OCI-LY7 (cell line): Measurements from ENCODE around the gene GPR142. TPM values are rescaled to one million over a fixed set of nuclear protein-coding genes. Genes with fewer than 3 reads are reported as not detected.
A peak's percentile ranks its signal among the peaks of the same experiment; 100 is the strongest.

ENCODE experiments used
- BruUV-seq: library from RNA; stranded (reverse); fragments of 400-500 nt; replicated peaks from 2 replicates; lab custom pipeline; 2021; lab: Mats Ljungman, UMichigan
- CTCF ChIA-PET: fragments of 300-600 bp; sonication (Branson Sonifier 250); formaldehyde crosslinking; loops from one replicate; lab custom pipeline; 2022; ENCODE audit warnings: antibody characterized with exemption; ENCODE audit not compliant: unreplicated experiment; lab: Charles Lee
- POLR2A ChIA-PET: fragments of 300-600 bp; sonication (Branson Sonifier 250); formaldehyde crosslinking; loops from one replicate; lab custom pipeline; 2022; ENCODE audit warnings: antibody characterized with exemption; lab: Charles Lee
- DNase-seq: peaks from one replicate; pipeline ENCODE4 v3.0.0-alpha.2; 2015; ENCODE audit warnings: low spot score
- H2AFZ ChIP-seq: fragments of 200-600 bp; sonication (generic), shearing (Covaris generic); 2 replicates; pipeline ENCODE4 v1.6.1; 2014; ENCODE audit warnings: mild to moderate bottlenecking, antibody characterized with exemption, low read length, moderate library complexity
- H3K27ac ChIP-seq: fragments of 200-600 bp; sonication (generic); 2 replicates; pipeline ENCODE4 v1.5.1; 2014; ENCODE audit warnings: mixed run types, low read depth, mild to moderate bottlenecking, moderate library complexity, low read length, inconsistent platforms; ENCODE audit not compliant: poor library complexity, severe bottlenecking
- H3K36me3 ChIP-seq: fragments of 200-600 bp; sonication (generic); 2 replicates; pipeline ENCODE4 v1.6.1; 2014; ENCODE audit warnings: mild to moderate bottlenecking, antibody characterized with exemption, low read length, moderate library complexity, mixed read lengths; ENCODE audit not compliant: insufficient read depth
- H3K4me1 ChIP-seq: fragments of 200-600 bp; sonication (generic); 2 replicates; pipeline ENCODE4 v1.5.1; 2014; ENCODE audit warnings: mild to moderate bottlenecking, low read length; ENCODE audit not compliant: insufficient read depth, poor library complexity, severe bottlenecking
- H3K4me2 ChIP-seq: fragments of 200-600 bp; sonication (generic); 2 replicates; pipeline ENCODE4 v1.6.1; 2014; ENCODE audit warnings: mild to moderate bottlenecking, low read length
- H3K4me3 ChIP-seq: fragments of 200-600 bp; sonication (generic); 2 replicates; pipeline ENCODE4 v1.5.1; 2014; ENCODE audit warnings: mild to moderate bottlenecking, low read depth, low read length; ENCODE audit not compliant: poor library complexity, severe bottlenecking
- H3K79me2 ChIP-seq: fragments of 200-600 bp; sonication (generic); 2 replicates; pipeline ENCODE4 v1.6.1; 2016; ENCODE audit warnings: low read depth, mild to moderate bottlenecking, low read length, moderate library complexity, mixed read lengths; ENCODE audit not compliant: insufficient read depth
- H3K9me2 ChIP-seq: fragments of 200-600 bp; sonication (generic); 2 replicates; pipeline ENCODE4 v1.6.1; 2016; ENCODE audit warnings: mild to moderate bottlenecking, low read length, mixed read lengths; ENCODE audit not compliant: insufficient read depth
- H3K9me3 ChIP-seq: fragments of 200-600 bp; sonication (generic); 2 replicates; pipeline ENCODE4 v1.6.1; 2014; ENCODE audit warnings: mild to moderate bottlenecking, mixed run types, low read length, mixed read lengths
- H4K20me1 ChIP-seq: fragments of 200-600 bp; sonication (generic); 2 replicates; pipeline ENCODE4 v1.6.1; 2014; ENCODE audit warnings: mild to moderate bottlenecking, antibody characterized with exemption, low read length, moderate library complexity, mixed read lengths; ENCODE audit not compliant: insufficient read depth
- CTCF ChIP-seq: fragments of 200-600 bp; sonication (generic); conservative IDR thresholded peaks from 2 replicates; pipeline ENCODE4 v1.5.1; 2014; ENCODE audit warnings: mild to moderate bottlenecking, antibody characterized with exemption, low read length, moderate library complexity, mixed read lengths
- EZH2phosphoT487 ChIP-seq: fragments of 200-600 bp; sonication (generic); IDR thresholded peaks from 2 replicates; pipeline ENCODE4 v1.6.1; 2018; ENCODE audit warnings: low read depth, borderline replicate concordance, mild to moderate bottlenecking, mixed run types, antibody characterized with exemption, low read length, moderate library complexity, mixed read lengths
- intact Hi-C: fragments of 100-400 bp; cut with micrococcal nuclease; formaldehyde crosslinking; loops from one replicate; pipeline ENCODE4 v1.10.0; 2022; ENCODE audit not compliant: unreplicated experiment
- total RNA-seq, 2 experiments: library from RNA; depleted of rRNA in 1 of 2; stranded (reverse); fragments of >200 nt in 1 of 2; shearing (Covaris generic) in 1 of 2; gene quantifications; 2 replicates each; pipeline ENCODE4 v1.2.3, GENCODE V29; 2014 to 2022

GPR142 gene
- total RNA-seq, 2 experiments from 2014 or later = not detected

DNA sequence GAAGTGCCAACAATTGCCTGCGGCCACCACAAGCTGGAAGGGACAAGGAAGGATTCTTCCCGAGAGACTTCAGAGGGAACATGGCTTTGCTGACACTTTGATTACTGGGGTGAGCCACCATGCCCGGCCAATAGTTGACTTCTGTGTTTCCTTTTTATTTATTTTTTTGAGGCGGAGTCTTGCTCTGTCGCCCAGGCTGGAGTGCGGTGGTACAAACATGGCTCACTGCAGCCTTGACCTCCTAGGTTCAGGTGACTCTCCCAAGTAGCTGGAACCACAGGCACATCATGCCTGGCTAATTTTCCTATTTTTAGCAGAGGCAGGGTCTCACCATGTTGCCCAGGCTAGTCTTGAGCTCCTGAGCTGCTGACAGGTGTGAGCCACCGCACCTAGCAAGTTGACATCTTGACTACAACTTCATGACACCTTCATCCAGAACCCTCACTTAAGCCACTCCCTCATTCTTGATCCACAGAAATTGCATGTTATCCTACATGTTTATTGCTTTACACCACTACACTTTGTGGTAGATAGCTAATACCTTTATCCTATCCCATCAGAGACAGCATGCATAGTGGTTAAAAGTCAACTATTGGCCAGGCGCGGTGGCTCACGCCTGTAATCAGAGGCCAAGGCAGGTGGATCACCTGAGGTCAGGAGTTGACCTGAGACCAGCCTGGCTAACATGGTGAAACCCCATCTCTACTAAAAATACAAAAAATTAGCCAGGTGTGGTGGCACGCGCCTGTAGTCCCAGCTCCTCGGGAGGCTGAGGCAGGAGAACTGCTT lies 48.5 kb downstream of the GPR142 start:
- Histone ChIP-seq H3K9me2 (no peaks in the 10 kb centered on the region), H3K9me3 (no peaks in the 10 kb centered on the region), H3K4me3 (no peak overlapping the region), H3K79me2 (no peaks in the 10 kb centered on the region), H3K36me3 (no peaks in the 10 kb centered on the region), H3K4me1 (peaks cover 37% of the 10 kb centered on the region), H3K4me2 (peak overlapping the region; percentile 25; the same call in 1 of the 2 replicates), H2AFZ (no peak overlapping the region), H4K20me1 (no peaks in the 10 kb centered on the region), H3K27ac (no peak overlapping the region)
- no TSS peak for BruUV-seq
- intact Hi-C loops = no loop called here
- ChIA-PET CTCF (no interaction called here), POLR2A (interaction anchor here (0.9 kb wide), 1 partner anchor 23 kb away, joined by 3 read pairs; no protein-coding TSS in a partner anchor)
- DNase-seq = no peak
- TF ChIP-seq CTCF = no peak
- no peak for TF ChIP-seq EZH2phosphoT487

DNA sequence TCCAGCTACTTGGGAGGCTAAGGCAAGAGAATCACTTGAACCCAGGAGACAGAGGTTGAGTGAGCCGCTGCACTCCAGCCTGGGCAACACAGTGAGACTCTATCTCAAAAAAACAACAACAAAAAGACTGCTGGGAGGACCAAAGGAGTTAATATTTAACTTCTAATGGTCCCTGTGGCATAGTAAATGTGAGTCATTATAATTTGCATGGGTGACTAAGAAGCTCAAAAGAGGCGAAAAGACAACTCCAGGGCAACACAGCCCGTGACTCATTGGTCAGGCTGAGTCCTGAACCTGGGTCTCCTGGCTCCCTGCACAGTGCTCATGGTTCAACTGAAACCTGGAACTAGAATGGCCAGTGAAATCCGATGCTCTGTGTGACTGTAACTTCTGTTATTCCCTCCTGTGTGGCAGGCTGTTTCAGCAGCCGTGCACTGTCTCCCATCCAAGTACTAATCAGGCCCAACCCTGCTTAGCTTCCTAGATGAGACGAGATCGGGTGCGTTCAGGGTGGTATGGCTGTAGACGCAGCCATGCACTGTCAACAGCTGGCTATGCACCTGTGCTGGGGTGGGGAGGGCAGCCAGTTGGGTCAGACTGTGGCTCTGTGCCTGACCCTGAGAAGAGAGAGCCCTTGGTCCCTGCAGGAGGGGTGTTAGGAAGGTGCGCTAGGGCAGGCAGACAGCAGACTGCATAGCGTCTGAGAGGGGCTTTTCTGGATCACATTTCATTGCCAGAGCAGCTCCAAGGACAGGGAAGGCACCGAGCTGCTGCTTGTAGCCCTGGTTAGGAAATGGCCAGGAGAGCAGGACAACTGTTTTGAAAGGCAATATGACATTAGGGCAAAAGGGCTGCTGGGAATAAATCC lies 50.1 kb downstream of the GPR142 start:
- no peak overlapping the region for H3K4me3 ChIP-seq
- no peaks in the 10 kb centered on the region for H3K9me2 ChIP-seq
- no peaks in the 10 kb centered on the region for H3K36me3 ChIP-seq
- H3K9me3 ChIP-seq = no peaks in the 10 kb centered on the region
- ChIA-PET CTCF (no interaction called here), POLR2A (interaction anchor here (0.6 to 1.3 kb wide), 4 partner anchors 19 to 219 kb away, joined by 3 to 6 read pairs (median 5); no protein-coding TSS in a partner anchor)
- DNase-seq = peak; percentile 67
- 0 out of 2 replicates have a peak overlapping the region, but pooled peaks have one; percentile 3 for H3K4me2 ChIP-seq
- H3K4me1 ChIP-seq = peaks cover 37% of the 10 kb centered on the region
- intact Hi-C loops = no loop called here
- BruUV-seq = no TSS peak
- peak overlapping the region; percentile 12; the same call in 1 of the 2 replicates for H2AFZ ChIP-seq
- no peak for TF ChIP-seq EZH2phosphoT487
- no peak for TF ChIP-seq CTCF
- H3K79me2 ChIP-seq = no peaks in the 10 kb centered on the region
- H4K20me1 ChIP-seq = no peaks in the 10 kb centered on the region
- H3K27ac ChIP-seq = no peak overlapping the region
